Stimulated activated CD8-positive, alpha-beta memory T cell treated with anti-CD3 and anti-CD28 coated beads, Interleukin-12 subunit alpha, Interleukin-12 subunit beta, amount 100 ng/mL, for 4 hours (primary cell): ENCODE data around the gene ANKRD63.

Experiments used
- DNase-seq: peaks from one replicate; pipeline ENCODE4 v3.0.0-alpha.2; 2020; ENCODE audit warnings: low read depth

Gene ANKRD63

GRCh38 chr15:40242601-40243000, 40.3 kb downstream of the ANKRD63 start:
- no peak for DNase-seq

- DNase-seq: no peak
These were observed 40.7 kb downstream of the ANKRD63 start for GRCh38 chr15:40242213-40242599.

- no peak for DNase-seq
These were observed 41.3 kb downstream of the ANKRD63 start for GRCh38 chr15:40241269-40242212.

GRCh38 chr15:40240619-40241221, 42.1 kb downstream of the ANKRD63 start:
- DNase-seq: no peak

- DNase-seq: no peak
These were observed 42.9 kb downstream of the ANKRD63 start for GRCh38 chr15:40239693-40240618.

- no peak for DNase-seq
These were observed 43.5 kb downstream of the ANKRD63 start for GRCh38 chr15:40239404-40239692.

- DNase-seq: no peak
These were observed 44.1 kb downstream of the ANKRD63 start, which contains the start of gene PAK6 for GRCh38 chr15:40238532-40239403. TSS of gene PAK6 (plus strand) at chr15:40239063. CDS start at chr15:40264786, 25,723 bp downstream.

- no peak for DNase-seq
These were observed 47.5 kb downstream of the ANKRD63 start for GRCh38 chr15:40235201-40235885.

- no peak for DNase-seq
These were observed 48.1 kb downstream of the ANKRD63 start for GRCh38 chr15:40234783-40235182.

GRCh38 chr15:40233727-40234577, 48.9 kb downstream of the ANKRD63 start:
- DNase-seq: no peak

GRCh38 chr15:40232625-40233070, 50.2 kb downstream of the ANKRD63 start:
- no peak for DNase-seq
